ENCODE measurements around the gene ATP5F1E.

The ATP5F1E gene

GRCh38 chr20:59004493-59004762, 27.7 kb downstream of the ATP5F1E start:
- TF ChIP-seq, protein P1, sequence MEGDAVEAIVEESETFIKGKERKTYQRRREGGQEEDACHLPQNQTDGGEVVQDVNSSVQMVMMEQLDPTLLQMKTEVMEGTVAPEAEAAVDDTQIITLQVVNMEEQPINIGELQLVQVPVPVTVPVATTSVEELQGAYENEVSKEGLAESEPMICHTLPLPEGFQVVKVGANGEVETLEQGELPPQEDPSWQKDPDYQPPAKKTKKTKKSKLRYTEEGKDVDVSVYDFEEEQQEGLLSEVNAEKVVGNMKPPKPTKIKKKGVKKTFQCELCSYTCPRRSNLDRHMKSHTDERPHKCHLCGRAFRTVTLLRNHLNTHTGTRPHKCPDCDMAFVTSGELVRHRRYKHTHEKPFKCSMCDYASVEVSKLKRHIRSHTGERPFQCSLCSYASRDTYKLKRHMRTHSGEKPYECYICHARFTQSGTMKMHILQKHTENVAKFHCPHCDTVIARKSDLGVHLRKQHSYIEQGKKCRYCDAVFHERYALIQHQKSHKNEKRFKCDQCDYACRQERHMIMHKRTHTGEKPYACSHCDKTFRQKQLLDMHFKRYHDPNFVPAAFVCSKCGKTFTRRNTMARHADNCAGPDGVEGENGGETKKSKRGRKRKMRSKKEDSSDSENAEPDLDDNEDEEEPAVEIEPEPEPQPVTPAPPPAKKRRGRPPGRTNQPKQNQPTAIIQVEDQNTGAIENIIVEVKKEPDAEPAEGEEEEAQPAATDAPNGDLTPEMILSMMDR (conservative IDR thresholded peaks at IDR 0.05) = no peak
- H3K27ac ChIP-seq = no peak overlapping the region

DNA sequence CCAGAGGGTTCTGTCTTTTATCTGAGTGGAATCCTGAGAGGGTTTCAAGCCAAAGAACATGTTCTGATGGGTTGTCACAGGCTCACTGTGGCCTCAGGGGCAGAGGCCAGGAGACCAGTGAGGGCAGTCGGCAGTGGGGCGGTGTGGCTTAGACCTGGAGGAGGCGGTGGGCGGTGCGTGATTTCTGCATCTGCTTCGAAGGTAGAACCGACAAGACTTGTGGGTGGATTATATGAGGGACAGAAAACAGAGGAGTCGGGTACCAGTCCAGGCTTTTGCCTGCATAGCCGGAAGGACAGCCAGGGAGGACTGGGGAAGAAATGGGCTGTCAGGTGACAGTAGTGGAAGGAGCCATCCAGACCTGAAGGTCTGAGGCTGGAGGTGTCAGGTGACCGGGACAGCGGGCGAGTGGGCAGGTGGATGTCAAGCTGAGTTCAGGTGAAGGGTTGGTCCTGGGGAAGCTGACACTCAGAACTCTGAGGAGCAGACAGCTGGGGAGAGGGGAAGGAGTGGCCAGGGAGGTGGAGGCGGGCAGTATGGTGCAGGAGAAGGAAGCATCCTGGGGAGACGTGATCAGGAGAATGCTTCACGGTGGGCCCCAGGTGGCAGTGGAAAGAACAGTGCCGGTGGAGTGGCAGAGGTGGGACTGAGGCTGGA, 28.2 kb downstream of the ATP5F1E start:
- no peak overlapping the region for H3K27ac ChIP-seq
- TF ChIP-seq, protein P1 (conservative IDR thresholded peaks at IDR 0.05) = no peak

DNA sequence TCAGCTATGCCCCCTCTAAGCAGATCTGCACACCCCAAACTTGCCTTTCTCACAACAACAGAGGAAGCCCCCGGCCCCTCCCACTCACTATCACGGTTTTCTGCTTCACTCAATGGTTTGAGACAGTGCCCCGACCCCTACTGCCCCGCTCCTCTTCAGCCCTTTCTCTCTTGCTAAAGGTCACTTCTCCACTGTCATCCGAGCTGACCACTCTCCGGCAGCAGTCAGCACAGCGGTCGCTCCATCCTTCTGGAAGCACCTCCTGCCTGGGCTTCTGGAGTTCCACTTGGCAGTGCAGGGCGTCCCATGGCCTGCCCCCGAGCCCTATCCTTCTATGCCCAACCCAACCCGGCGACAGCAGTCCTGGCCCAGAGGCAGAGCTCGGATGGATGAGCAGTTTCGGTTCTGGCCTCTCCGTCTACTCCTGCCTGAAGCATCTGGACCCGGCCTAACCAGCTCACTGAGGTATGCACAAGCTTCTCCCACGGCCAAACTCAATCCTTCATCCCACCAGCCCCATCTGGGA, 29.2 kb downstream of the ATP5F1E start:
- TF ChIP-seq, protein P1 (conservative IDR thresholded peaks at IDR 0.05) = no peak
- H3K27ac ChIP-seq = no peak overlapping the region

DNA sequence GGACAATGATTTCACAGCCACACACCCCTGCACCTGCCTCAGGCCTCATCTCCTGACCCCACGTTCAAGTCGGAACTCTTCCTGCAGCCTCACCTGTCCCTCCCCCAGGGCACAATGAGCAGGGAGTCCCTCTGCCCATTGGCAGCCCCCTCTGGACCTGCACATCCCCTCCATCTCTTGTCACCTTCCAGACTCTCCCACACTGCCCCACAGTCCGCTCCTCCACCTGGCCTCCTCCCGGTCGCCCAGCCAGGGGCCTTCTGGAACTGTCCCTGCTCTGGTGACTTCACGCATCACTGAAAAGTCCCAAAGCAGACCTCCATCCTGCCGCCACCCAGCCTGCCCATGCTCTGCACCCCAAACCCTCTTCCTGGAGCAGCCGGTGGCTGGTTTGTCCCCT, 29.7 kb downstream of the ATP5F1E start:
- TF ChIP-seq, protein P1 (conservative IDR thresholded peaks at IDR 0.05) = no peak
- no peak overlapping the region for H3K27ac ChIP-seq

DNA sequence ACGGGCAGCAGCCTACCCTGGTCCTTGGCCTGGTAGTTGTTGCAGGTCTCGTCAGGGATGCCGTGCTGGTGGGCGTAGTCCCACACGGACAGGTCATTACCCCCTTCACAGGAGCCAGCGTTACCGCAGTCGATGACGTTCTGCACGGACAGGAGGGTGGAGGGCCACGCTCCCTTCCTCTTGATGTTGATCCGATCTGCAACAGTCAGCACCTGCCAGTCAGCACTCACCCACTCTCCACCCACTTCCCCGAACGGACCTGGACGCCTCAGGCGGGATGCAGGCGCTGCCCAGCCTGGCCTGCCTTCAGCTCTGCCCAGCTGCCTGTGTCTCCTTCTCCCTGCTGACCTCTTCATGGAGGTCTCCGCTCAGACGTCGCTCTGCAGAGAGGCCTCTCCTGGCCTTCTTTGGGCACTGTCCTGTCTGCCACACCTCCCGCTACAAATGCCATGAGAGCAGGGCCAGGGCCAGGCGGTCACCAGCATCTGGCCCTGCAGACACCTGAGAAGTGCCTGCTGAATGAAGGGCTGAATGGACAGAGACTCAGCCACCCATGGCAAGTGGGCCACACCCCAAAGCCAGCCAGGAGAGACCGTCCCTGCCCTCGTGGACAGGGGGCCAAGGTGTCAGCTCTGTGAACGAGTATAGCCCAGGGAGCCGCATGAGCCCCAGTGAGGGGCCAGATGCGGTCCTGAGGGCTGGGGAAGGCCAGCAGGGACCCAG, 30.5 kb downstream of the ATP5F1E start:
- TF ChIP-seq, protein P1 (conservative IDR thresholded peaks at IDR 0.05) = no peak

DNA sequence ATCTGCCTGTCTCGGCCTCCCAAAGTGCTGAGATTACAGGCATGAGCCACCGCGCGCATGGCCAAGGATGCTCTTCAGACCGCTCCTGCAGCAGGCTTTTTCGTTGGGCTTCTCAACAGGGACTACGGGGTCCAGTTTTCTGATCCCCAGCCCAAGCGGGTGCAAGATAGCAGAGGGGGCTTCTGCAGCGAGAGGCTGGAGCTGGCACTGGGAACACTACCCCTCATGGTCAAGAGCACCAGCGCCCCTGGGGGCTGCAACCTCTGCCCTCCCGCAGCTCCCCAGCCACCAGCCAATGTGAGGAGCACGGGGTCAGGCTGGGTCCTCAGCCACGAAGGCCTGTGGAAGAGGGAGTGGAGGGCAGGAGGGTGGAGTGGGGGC, 31.1 kb downstream of the ATP5F1E start:
- no peak overlapping the region for H3K27ac ChIP-seq
- TF ChIP-seq, protein P1 (conservative IDR thresholded peaks at IDR 0.05) = no peak

More for the DNA sequence above, 30.5 kb downstream of the ATP5F1E start:
- no peak overlapping the region for H3K27ac ChIP-seq

GRCh38 chr20:59000326-59000725, 31.8 kb downstream of the ATP5F1E start:
- TF ChIP-seq, protein P1 (conservative IDR thresholded peaks at IDR 0.05) = no peak
- H3K27ac ChIP-seq = no peak overlapping the region
